Umbilical cord (tissue), 2 donors: ENCODE results near the gene CACNA1S. TPM values are rescaled to one million over a fixed set of nuclear protein-coding genes. Genes with fewer than 3 reads are reported as not detected.

Experiments used
- DNase-seq: peaks from one replicate; pipeline ENCODE4 v3.0.0-alpha.2; 2015; ENCODE audit warnings: low spot score
- total RNA-seq: library from RNA; depleted of rRNA; stranded (reverse); fragments of >200 nt; gene quantifications from one replicate; pipeline ENCODE4 v1.2.3, GENCODE V29; 2014; ENCODE audit warnings: low replicate concordance; ENCODE audit not compliant: insufficient read depth

The CACNA1S gene
- total RNA-seq, 1 donor from 2014 or later = 0.96 TPM

DNA sequence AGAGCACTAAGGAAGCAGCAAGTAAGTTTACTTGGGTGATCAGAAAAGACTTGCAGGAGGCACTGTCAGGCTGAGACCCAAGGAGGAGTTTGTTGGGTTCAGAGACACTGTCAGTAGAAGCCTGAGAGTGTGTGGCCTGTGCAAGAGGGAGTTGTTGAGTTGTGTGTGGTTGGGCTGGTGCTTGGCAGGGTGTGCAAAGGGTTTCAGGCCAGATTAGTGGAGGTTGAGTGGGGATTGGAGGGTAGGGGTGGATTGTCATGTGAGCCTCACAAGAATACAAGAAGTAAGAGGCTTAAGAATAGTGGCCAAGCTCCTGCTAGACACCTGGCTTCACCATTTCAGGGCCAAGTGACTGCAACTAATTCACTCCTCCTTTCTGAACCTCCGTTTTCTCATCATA is 79.8 kb downstream of the CACNA1S start:
- DNase-seq = no peak

DNA sequence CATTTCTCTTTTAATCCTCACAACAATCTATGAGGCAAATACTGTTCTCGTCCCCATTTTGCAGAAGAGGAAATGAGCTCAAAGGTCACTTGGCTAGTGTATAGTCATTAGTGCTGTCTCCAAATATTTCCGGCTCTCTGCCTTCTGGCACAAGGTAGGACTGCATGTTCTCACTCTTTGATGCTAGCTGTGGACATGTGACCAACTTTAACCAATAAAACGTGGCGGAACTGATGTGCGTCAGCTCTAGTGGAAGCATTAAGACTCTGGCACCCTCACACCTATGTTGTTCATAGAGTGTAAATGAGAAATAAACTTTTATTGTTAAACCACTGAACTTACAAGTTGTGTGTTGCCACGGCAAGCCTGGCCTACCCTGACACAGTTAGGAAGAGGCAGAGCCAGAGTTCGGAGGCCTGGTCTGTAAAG is 83.8 kb downstream of the CACNA1S start:
- DNase-seq = no peak

DNA sequence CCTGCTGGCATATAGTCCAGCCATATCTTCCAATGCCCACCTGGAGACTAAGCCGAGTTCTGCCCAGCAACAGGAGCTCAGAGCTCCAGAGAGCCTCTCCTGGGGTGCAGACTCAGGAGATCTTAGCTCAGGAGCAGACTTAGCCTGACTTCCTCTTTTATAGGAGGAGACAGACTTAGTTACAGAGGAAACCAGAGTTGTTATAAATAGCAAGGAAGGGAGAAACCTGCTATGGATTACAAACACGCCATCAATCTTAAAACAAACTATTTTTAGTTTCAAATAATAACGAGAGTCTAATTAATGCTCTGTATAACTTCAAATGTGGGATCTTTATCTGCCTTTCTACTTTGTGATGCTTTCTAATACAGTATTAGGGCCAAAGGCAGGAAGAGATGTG is 85.4 kb downstream of the CACNA1S start:
- DNase-seq = no peak

DNA sequence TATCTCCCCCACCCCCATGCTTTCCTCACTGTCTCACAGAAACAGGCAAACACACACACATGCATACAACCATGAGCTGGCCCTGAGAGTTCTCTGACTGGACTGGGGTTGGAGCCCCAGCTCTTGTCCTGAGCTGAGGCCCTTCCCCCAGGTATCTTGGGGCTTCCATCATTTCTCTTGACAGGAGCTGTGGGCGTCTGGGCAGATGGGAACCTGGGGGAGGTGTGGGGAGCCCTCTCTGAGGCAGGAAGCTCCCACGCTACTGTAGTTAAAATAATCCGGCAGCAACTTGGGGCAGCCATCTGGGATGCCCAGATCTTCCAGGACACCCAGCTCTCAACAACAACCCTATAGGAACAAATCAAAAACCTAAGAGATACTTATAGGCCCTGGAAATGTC is 86.0 kb downstream of the CACNA1S start:
- no peak for DNase-seq

DNA sequence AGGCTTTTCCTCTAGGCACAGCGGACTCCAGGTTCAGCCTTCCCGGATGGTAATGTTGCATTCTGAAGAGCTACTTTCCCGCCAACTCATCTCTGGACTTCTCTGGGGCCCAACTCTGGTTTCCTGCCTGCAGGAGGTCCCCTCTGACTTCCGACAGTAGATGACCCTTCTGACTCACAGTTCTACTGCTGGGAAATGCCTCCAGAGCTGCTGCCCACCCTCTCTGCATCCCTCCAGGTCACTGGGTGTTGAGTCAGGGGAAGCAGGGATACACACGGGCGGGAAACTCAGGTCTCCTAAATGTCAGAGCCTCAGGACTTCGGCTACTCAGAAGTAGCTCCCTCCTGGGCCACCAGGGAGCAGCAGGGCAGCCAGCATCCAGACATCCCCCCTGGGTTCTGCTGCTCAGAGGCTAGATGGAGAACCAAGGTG is 86.6 kb downstream of the CACNA1S start:
- no peak for DNase-seq

DNA sequence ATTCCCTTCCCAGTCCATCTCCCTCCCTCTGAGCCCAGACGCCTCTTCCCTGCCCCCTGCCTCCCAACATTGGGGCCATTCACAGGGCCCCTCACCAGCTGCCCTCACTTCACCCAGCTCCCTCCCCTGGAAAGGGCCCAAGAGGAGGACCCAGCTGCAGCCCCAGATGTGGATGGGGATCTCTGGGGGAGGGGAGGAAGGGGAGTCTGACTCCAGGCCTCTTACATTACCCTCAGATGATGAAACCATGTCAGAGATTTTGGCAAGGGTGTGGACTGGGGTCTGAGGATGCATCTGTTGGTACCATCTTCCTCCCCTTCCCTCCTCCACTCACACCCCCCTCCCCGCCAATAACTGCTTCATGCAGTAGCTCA is 87.6 kb downstream of the CACNA1S start:
- no peak for DNase-seq

DNA sequence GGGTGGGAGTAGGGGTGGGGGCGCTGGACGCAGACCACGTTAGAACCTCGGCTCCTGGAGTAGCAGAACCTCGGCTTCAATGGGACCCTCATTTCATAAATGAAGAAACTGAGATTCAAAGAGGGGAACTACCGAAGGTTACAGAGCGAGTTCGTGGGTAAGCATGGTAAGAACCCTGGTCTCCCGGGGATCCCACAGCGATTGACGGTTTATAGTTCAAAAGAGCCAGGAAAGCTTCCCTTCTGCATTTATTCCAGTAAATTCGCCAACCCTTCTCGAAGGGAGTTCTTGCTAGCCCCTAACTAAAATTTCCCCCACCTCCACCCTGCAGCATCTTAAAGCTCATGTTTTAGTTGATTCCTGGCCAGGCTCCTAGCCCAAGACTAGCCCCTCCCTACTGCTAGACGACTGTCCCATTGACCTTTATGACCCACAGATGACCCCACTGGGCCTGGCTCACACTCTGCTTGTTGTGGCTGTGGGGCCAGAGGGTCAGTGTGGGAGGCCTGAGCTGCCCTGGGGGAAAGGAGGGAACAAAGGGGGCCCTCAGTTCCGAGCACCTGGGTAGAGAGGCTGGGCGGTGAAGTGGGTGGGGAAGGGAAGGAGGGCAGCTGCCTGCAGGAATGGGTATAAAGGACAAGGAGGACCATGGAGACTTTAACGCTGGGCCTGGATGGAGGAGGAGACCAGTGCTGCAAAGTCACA is 88.2 kb downstream of the CACNA1S start:
- no peak for DNase-seq

DNA sequence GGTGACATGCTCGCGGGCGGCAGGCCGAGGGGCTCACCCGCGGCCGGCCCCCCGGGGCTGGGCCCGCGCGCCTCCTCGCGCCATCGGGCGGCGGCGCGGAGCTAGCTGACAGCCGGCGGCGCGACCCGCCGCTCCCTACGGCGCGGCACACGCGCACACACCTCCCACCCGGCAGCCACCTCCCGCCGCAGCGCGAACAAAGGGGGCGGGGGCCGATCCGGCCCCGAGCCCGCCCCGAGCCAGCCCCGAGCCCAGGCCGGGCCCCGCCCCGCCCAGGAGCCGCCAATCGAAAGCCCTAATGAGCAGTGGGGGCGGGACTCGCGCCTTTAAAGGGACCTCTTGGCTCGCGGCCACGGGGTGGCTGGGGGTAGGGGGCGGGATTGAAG is 88.7 kb downstream of the CACNA1S start, which contains the start of gene KIF21B:
KIF21B (minus strand) TSS at position 198 of the 386 bp plus-strand sequence. CDS start 331 bp downstream, outside the sequence.
- DNase-seq = peak; percentile 86

DNA sequence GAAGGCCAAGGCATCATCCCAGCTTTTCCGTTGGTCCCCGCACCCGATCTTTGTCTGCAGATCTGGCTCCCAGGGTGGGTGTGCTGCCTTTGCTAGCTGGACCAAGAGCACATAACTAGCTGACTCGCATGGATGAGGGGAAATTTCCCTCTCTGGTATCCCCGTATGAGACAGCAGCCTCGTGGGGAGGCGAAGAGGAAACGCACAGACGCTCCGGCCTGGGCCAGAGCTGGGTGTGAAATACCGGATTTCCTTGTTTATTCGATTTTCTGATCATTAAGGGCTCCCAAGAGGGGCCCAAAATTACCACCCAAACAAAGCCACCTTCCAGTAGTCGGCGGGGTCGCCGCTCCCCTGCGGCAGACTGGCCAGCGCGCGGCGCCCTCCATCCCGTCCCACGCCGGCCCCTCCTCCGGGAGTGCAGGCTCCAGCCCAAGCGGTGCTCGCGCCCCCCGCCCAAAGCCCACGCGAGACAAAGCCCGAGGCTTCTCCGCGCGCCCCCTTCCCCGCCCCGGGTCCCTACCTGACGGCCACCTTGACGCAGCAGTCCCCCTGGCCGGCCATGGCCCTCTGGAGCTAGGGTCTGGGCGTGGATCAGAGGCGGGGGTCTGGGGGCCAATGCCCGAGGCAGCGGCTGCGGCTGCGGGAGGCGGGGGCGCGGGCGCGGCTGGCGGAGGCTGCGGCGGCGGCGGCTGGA is 89.3 kb downstream of the CACNA1S start:
- no peak for DNase-seq

DNA sequence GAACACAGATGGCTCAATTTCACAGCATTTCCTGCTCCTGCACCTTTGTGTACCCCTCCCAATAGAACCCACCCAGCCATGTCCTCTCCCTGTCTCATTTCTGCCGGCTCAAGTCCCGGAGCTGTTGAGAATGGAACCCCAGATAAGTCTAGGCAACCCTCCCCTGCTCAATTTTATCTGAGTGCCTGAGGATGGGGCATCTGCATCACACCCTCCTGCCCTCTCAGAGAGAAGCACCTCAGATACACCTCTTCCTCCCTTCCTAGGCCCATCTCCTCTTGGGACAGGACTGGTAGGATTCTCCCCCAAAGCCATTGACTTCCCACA is 89.8 kb downstream of the CACNA1S start:
- DNase-seq = no peak

DNA sequence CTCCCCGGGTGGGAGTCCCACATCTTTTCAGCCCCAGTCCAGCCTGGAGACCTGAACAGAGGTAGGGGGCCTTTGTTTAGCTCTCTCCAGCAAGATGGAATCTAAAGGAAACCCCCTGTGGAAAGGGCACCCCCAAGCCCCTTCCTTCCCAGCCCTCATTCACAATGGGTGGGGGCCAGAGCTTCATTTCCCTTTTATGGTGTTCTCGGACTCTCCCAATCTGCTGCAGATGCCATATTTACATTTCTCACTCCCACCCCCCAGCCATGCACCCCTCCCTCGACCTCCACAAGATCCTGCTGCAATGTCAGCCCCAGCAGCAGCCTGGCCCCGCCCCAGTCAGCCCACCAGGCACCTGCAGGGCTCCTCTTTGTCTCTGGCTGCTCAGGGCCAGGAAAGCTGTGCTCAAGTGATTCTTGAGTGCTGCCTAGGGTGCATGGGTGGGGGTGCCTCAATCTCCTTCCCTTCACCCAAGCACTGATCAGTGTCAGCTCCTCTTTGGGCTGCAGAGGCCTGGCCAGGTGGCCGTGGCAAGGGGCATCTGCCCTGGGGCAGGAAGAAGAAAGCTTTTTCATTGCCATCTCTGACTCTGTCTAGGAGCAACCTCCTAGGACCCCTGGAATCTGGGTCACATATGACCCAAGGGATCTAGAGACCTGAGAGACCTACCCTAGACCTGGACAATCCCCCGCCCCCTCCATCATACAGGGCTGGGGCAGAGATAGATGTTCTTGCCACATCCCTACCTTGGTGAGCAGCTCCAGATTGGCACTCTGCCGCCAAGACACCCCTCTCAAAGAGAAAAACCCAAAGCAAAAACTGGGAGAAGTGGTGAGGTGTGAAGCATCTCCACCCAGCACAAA is 90.4 kb downstream of the CACNA1S start:
- DNase-seq = no peak

DNA sequence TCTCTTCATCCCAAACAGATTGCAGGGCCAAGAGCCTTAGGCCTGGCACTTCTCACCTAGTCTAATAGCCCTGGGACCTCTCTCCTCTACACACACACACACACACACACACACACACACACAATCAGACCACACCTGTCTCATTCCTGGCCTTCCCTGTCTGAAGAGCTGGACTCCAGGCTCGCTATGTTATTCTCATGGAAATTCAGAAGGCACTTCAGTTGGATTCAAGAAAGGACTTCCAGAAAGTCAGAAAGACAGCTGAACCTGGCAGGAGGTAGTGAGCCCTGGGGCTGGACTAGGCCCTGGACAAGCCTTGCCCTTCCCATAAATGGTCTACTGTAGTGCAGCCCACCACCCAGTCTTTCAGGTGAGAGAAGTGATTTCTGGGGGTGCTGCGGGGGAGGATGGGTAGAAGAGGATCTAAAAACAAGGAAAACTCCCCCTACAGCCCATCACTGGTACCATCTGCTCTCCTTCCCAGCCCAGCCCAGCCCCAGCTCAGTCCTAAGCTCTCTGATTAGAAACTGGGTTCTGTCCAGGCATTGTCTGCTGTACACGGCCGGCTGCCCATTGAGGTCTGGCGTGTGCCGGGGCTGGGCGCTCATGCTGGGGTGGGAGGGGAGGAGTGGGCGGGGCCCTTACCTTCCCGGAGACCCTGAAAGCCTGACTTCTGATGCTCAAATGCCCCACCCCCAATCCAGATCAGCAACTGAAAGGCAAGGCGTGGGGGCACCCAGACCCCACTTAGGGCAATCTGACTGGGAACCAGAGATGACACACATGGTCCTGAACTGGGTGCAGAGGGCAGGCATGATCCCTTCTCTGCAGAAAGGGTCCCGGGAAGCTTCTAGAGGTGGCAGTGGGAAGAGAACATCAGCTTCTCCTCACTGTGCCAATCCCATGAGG is 91.3 kb downstream of the CACNA1S start:
- no peak for DNase-seq

DNA sequence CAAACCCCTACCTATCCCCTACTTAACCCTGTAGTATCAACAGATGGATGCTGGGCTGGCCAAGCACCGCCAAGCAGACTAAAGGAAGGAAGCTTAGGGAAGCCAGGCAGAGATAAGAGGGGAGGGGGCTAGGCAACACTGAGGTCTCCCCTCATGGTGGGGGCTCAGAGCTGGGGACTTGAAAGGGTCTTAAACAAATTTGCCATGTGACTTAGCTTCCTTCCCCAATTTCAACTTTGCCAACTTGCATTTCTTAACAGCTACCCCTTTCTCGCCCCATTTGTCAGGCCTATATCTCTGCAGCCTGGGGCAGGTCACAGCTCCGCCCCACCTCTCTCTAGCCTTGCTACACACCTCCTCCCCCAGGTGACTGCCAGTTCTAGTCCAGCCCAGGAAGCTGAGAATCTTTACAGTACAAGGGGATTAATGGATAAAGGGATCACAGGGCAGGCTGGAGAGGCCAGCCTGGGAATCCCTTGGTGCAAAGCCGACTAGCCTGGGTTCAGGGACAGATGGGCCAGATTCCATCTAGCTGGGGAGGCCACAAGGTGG is 92.1 kb downstream of the CACNA1S start:
- DNase-seq = no peak

DNA sequence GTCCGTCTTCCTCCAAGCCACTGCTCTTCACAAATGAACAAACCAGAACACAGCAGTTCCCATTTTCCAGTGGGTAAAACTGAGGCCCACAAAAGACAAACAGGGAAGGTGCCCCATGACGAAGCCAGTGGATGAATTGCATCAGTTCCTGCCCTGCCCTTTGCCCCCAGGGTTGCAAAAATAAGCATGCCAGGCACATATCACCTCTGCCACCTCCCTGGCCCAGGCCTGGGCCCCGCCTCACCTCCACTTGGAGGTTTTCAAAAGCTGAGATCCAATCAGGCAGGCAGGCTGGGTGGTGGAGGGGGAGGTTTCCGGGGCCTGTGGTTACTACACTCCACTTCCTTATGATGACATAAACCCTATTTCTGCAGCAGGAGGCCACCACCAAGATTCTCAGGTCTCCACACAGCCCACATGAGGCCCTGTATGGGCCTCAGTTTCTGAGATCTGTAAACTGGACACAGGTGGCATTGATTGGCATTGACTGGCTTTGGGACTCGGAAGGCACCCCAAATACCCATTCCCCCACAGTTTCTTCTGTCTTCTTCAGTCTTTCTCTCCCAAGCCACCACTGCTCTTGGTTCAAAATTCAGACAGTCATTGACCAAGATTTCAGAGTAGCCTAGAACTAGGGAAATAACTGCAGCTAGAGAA is 92.8 kb downstream of the CACNA1S start:
- no peak for DNase-seq

DNA sequence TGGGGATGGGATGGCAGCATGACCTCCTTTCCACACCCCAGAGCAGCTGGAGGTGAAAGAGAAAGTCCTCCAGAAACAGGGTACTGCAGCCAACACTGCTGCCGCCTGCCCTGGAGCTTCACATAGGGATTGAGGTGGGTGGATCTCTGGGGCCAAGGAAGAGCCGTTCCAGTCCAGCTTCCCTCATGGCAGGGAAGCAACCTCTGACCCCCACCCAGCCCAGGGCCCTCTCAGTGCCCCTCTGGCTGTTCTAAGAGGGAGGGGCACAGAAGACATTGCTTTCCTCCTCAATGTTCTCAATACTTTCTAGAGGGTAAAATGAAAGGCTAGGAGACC is 94.4 kb downstream of the CACNA1S start:
- no peak for DNase-seq

DNA sequence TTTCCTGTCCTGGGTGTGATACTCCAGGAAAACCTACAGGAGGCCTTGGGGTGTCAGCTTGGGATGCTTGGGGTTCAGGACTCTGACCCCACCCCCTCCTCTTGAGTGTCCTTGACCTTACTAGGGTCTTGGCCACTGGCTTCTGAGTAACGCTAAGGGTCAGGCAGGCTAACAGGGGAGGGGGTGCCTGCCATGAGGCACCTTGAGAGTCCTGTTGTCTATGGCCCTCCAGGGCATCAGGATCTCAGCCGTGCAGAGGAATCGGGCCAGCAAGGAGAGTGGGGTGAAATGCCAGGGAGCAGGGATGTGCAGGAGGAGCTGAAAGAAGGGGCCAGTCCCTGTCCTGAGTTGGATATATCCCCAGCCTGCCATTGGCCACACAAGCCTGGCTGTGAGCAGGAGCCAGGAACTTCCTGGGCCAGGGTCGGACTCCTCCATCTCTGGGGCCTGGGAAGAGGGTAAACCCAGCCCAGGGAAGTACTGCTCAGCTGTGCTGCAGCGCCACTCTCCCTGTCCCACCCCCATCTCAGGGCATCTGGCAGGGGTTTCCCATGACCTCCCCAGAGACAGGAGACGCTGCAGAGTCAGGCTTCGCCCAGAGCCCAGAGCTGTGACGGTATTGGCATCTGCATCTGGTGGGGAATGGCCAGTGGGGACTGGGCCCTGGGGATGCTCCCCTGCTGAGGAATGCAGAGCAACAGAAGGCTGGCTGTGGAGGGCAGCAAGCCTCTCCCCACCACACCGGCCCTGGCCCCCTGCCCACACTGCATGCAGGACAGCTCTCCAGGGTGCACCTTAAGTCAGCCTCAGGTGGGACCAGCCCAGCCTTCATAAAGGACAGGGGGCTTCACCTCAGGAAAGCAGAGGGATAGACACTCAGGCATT is 95.0 kb downstream of the CACNA1S start:
- peak; percentile 81 for DNase-seq

DNA sequence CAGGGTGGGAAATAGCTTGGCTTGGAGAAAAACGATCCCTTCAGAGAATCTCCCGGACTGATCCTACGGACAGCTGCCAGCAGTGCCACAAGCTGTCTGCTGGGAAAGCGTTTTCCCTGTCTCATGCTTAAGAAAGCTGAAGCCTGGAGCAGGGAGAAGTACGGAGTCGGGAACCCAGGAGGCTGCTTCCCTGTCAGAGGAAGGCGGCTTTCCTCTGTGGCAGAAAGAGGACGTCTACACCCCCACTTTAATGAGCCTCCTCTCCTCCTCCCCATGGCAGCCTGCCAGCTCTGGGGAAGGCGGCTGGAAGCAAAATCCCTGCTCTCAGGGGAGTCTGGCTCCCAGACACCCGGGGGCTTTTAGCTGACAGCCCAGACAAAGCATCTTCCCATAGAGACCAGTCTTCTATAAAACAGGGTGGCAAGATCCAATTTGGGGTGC is 96.0 kb downstream of the CACNA1S start:
- DNase-seq = peak; percentile 88

DNA sequence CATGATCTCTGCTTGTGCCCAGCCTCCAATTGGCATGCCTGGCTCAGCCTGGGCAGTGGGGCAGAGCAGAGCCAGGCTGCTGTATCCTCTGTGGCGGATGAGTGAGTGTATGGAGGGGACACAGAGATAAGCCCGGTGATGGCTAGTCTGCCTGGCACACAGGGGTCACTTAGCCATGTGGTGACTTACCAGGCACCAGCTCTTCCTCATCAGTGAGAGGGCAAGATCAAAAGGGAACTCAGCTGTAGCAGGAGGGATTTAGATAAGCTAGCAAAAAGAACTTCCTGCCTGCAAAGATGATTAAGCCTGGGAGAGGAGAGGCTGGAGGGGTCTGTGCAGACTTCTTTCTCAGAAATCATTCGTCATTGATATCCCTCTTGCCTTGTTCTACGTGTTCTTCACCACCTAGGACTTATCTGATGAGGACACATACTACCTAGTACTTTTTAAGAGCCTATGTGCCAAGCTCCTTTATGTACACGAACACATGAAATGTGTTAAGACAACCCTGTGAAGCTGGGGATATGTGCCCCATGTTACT is 96.6 kb downstream of the CACNA1S start:
- DNase-seq = peak; percentile 89

DNA sequence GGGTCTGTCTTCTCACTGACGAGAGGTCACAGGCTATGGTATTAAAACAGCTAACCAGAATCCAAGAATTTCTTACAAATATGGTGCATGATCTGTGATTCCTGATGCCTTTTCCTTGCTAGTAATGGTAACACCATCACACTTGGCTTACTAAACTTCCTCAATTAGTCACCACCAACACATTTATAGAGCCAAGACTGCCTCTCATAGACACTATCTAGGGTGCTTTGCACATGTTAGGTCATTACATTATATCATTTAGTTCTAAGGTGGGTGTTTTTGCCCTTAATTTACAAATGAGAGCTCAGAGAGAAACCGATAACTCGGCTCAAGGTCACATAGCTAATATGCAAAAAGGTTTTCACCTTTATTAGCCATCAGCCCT is 97.4 kb downstream of the CACNA1S start:
- no peak for DNase-seq
